SKM-1 treated with dmso at 0.1 percent for 144 hours (cell line): ENCODE data around the gene FAM168A.

Experiments used
- DNase-seq: peaks from one replicate; lab custom pipeline; 2025; ENCODE audit not compliant: unreplicated experiment; lab: John Stamatoyannopoulos, UW

FAM168A gene

GRCh38 chr11:73392108-73393010 lies 205.6 kb downstream of the FAM168A start:
- DNase-seq: no peak

- DNase-seq: no peak
Observed at GRCh38 chr11:73391665-73392064, 206.2 kb downstream of the FAM168A start.

GRCh38 chr11:73390601-73391565 lies 207.0 kb downstream of the FAM168A start:
- no peak for DNase-seq

GRCh38 chr11:73389916-73390315 lies 208.0 kb downstream of the FAM168A start:
- no peak for DNase-seq

GRCh38 chr11:73389134-73389525 lies 208.8 kb downstream of the FAM168A start:
- DNase-seq: no peak

GRCh38 chr11:73388265-73389133 lies 209.4 kb downstream of the FAM168A start:
- peak; percentile 63 for DNase-seq

- DNase-seq: peak; percentile 60
Observed at GRCh38 chr11:73387594-73388264, 210.2 kb downstream of the FAM168A start.

- DNase-seq: no peak
Observed at GRCh38 chr11:73386546-73386945, 211.4 kb downstream of the FAM168A start.

- peak; percentile 89 for DNase-seq
Observed at GRCh38 chr11:73386016-73386415, 211.9 kb downstream of the FAM168A start.

- peak; percentile 94 for DNase-seq
Observed at GRCh38 chr11:73384872-73385689, 212.8 kb downstream of the FAM168A start.

GRCh38 chr11:73384531-73384871 lies 213.4 kb downstream of the FAM168A start:
- DNase-seq: no peak

- DNase-seq: no peak
Observed at GRCh38 chr11:73384125-73384441, 213.8 kb downstream of the FAM168A start.

GRCh38 chr11:73383249-73384124 lies 214.4 kb downstream of the FAM168A start:
- DNase-seq: no peak

GRCh38 chr11:73382747-73383146 lies 215.2 kb downstream of the FAM168A start:
- no peak for DNase-seq

GRCh38 chr11:73382183-73382582 lies 215.7 kb downstream of the FAM168A start:
- no peak for DNase-seq

- peak; percentile 46 for DNase-seq
Observed at GRCh38 chr11:73381589-73381988, 216.3 kb downstream of the FAM168A start.

- no peak for DNase-seq
Observed at GRCh38 chr11:73380897-73381410, 217.0 kb downstream of the FAM168A start.

- no peak for DNase-seq
Observed at GRCh38 chr11:73380331-73380730, 217.6 kb downstream of the FAM168A start.
